Memory B cell (primary cell): Measurements from ENCODE around the gene TMUB1.
A peak's percentile ranks its signal among the peaks of the same experiment; 100 is the strongest.

Source experiments
- ATAC-seq: fragments of 150-1000 bp; cut with Tn5 transposase; 2 replicates; pipeline ENCODE4 v1.10.0; 2021; ENCODE audit warnings: low read depth, mild to moderate bottlenecking, moderate library complexity
- DNase-seq, 2 donors: peaks; one replicate each; pipeline ENCODE4 v3.0.0; 2022; ENCODE audit warnings: low spot score in 2 of 2
- H3K27ac Mint-ChIP-seq: one replicate; pipeline ENCODE4 v1.8.0; 2022; ENCODE audit warnings: mild to moderate bottlenecking, moderate library complexity, mixed read lengths
- H3K27me3 Mint-ChIP-seq: one replicate; pipeline ENCODE4 v1.8.0; 2022; ENCODE audit warnings: mixed read lengths
- H3K36me3 Mint-ChIP-seq: one replicate; pipeline ENCODE4 v1.8.0; 2022; ENCODE audit warnings: mild to moderate bottlenecking, mixed read lengths
- H3K4me1 Mint-ChIP-seq: one replicate; pipeline ENCODE4 v1.8.0; 2022; ENCODE audit warnings: mixed read lengths
- H3K4me3 Mint-ChIP-seq: one replicate; pipeline ENCODE4 v1.8.0; 2022; ENCODE audit warnings: mild to moderate bottlenecking, moderate library complexity, mixed read lengths
- H3K9me3 Mint-ChIP-seq: one replicate; pipeline ENCODE4 v1.8.0; 2022; ENCODE audit warnings: mixed read lengths

TMUB1 gene

GRCh38 chr7:151078233-151079040, 4.9 kb downstream of the TMUB1 start:
- H3K36me3 Mint-ChIP-seq: peaks cover 10% of the 10 kb centered on the region
- DNase-seq (no peak), ATAC-seq (no peak)
- H3K4me3 Mint-ChIP-seq: peak overlapping the region; percentile 70
- H3K27me3 Mint-ChIP-seq: no peaks in the 10 kb centered on the region
- no peaks in the 10 kb centered on the region for H3K9me3 Mint-ChIP-seq
- H3K4me1 Mint-ChIP-seq: peaks cover 19% of the 10 kb centered on the region
- H3K27ac Mint-ChIP-seq: peak overlapping the region; percentile 38

GRCh38 chr7:151077705-151078232, 5.5 kb downstream of the TMUB1 start:
- Mint-ChIP-seq H3K27ac (peak overlapping the region; percentile 38), H3K9me3 (no peaks in the 10 kb centered on the region), H3K27me3 (no peaks in the 10 kb centered on the region), H3K36me3 (peaks cover 9% of the 10 kb centered on the region), H3K4me1 (peaks cover 18% of the 10 kb centered on the region), H3K4me3 (peak overlapping the region; percentile 3)
- DNase-seq: no peak
- ATAC-seq: no peak

GRCh38 chr7:151076863-151077704, 6.2 kb downstream of the TMUB1 start:
- H3K4me3 Mint-ChIP-seq: no peak overlapping the region
- peaks cover 14% of the 10 kb centered on the region for H3K4me1 Mint-ChIP-seq
- H3K27ac Mint-ChIP-seq: no peak overlapping the region
- peaks cover 7% of the 10 kb centered on the region for H3K36me3 Mint-ChIP-seq
- no peaks in the 10 kb centered on the region for H3K27me3 Mint-ChIP-seq
- no peaks in the 10 kb centered on the region for H3K9me3 Mint-ChIP-seq
- DNase-seq: no peak
- no peak for ATAC-seq

GRCh38 chr7:151075978-151076426, 7.3 kb downstream of the TMUB1 start:
- no peaks in the 10 kb centered on the region for H3K9me3 Mint-ChIP-seq
- H3K4me3 Mint-ChIP-seq: no peak overlapping the region
- peaks cover 12% of the 10 kb centered on the region for H3K4me1 Mint-ChIP-seq
- ATAC-seq (no peak), DNase-seq (no peak)
- peaks cover 7% of the 10 kb centered on the region for H3K36me3 Mint-ChIP-seq
- H3K27me3 Mint-ChIP-seq: no peaks in the 10 kb centered on the region
- H3K27ac Mint-ChIP-seq: no peak overlapping the region

GRCh38 chr7:151075662-151075971, 7.7 kb downstream of the TMUB1 start:
- H3K36me3 Mint-ChIP-seq: peaks cover 9% of the 10 kb centered on the region
- H3K9me3 Mint-ChIP-seq: no peaks in the 10 kb centered on the region
- H3K4me3 Mint-ChIP-seq: no peak overlapping the region

GRCh38 chr7:151074817-151075661, 8.3 kb downstream of the TMUB1 start:
- no peak for DNase-seq
- peaks cover 12% of the 10 kb centered on the region for H3K4me1 Mint-ChIP-seq
- H3K27ac Mint-ChIP-seq: no peak overlapping the region
- H3K4me3 Mint-ChIP-seq: no peak overlapping the region
- H3K36me3 Mint-ChIP-seq: peaks cover 10% of the 10 kb centered on the region
- H3K27me3 Mint-ChIP-seq: no peaks in the 10 kb centered on the region
- no peak for ATAC-seq
- no peaks in the 10 kb centered on the region for H3K9me3 Mint-ChIP-seq

More at GRCh38 chr7:151075662-151075971, 7.7 kb downstream of the TMUB1 start:
- no peak for ATAC-seq
- H3K27ac Mint-ChIP-seq: no peak overlapping the region
- H3K27me3 Mint-ChIP-seq: no peaks in the 10 kb centered on the region
- DNase-seq: no peak
- peaks cover 12% of the 10 kb centered on the region for H3K4me1 Mint-ChIP-seq

- no peak for DNase-seq
- Mint-ChIP-seq H3K9me3 (no peaks in the 10 kb centered on the region), H3K4me3 (no peak overlapping the region), H3K36me3 (peaks cover 10% of the 10 kb centered on the region), H3K4me1 (peaks cover 6% of the 10 kb centered on the region), H3K27ac (no peak overlapping the region), H3K27me3 (no peaks in the 10 kb centered on the region)
- ATAC-seq: no peak
These were observed 9.3 kb downstream of the TMUB1 start for GRCh38 chr7:151073990-151074389.

- H3K9me3 Mint-ChIP-seq: no peaks in the 10 kb centered on the region
- ATAC-seq (no peak), DNase-seq (no peak)
- H3K36me3 Mint-ChIP-seq: peaks cover 13% of the 10 kb centered on the region
- no peak overlapping the region for H3K27ac Mint-ChIP-seq
- no peak overlapping the region for H3K4me3 Mint-ChIP-seq
- H3K27me3 Mint-ChIP-seq: no peaks in the 10 kb centered on the region
- H3K4me1 Mint-ChIP-seq: no peaks in the 10 kb centered on the region
These were observed 12.0 kb downstream of the TMUB1 start for GRCh38 chr7:151071032-151071866.

GRCh38 chr7:151070574-151070960, 12.7 kb downstream of the TMUB1 start:
- no peaks in the 10 kb centered on the region for H3K9me3 Mint-ChIP-seq
- no peak for DNase-seq
- ATAC-seq: no peak
- H3K27me3 Mint-ChIP-seq: no peaks in the 10 kb centered on the region
- H3K4me3 Mint-ChIP-seq: no peak overlapping the region
- peaks cover 9% of the 10 kb centered on the region for H3K36me3 Mint-ChIP-seq
- no peaks in the 10 kb centered on the region for H3K4me1 Mint-ChIP-seq
- H3K27ac Mint-ChIP-seq: no peak overlapping the region

GRCh38 chr7:151069841-151070573, 13.3 kb downstream of the TMUB1 start:
- DNase-seq (no peak), ATAC-seq (no peak)
- no peaks in the 10 kb centered on the region for H3K9me3 Mint-ChIP-seq
- no peaks in the 10 kb centered on the region for H3K27me3 Mint-ChIP-seq
- H3K4me1 Mint-ChIP-seq: no peaks in the 10 kb centered on the region
- no peak overlapping the region for H3K4me3 Mint-ChIP-seq
- H3K36me3 Mint-ChIP-seq: peaks cover 12% of the 10 kb centered on the region
- no peak overlapping the region for H3K27ac Mint-ChIP-seq

- DNase-seq (no peak), ATAC-seq (no peak)
- no peaks in the 10 kb centered on the region for H3K27me3 Mint-ChIP-seq
- no peaks in the 10 kb centered on the region for H3K4me1 Mint-ChIP-seq
- H3K27ac Mint-ChIP-seq: no peak overlapping the region
- H3K36me3 Mint-ChIP-seq: peaks cover 9% of the 10 kb centered on the region
- no peaks in the 10 kb centered on the region for H3K9me3 Mint-ChIP-seq
- H3K4me3 Mint-ChIP-seq: no peak overlapping the region
These were observed 15.1 kb downstream of the TMUB1 start for GRCh38 chr7:151068069-151068773.

- Mint-ChIP-seq H3K9me3 (no peaks in the 10 kb centered on the region), H3K27me3 (no peaks in the 10 kb centered on the region), H3K27ac (no peak overlapping the region), H3K4me1 (peaks cover 3% of the 10 kb centered on the region), H3K4me3 (no peak overlapping the region), H3K36me3 (peaks cover 9% of the 10 kb centered on the region)
- ATAC-seq (no peak), DNase-seq (no peak)
These were observed 16.9 kb downstream of the TMUB1 start for GRCh38 chr7:151066273-151066974.
